Activated CD8-positive, alpha-beta memory T cell treated with anti-CD3 and anti-CD28 coated beads, Interleukin-2, amount 50 U/mL, for 24 hours (primary cell): ENCODE measurements around the gene BBS12.
"Not testable (repeated sequence)": the region's sequence is repeated elsewhere in the genome, so short reads cannot be mapped to it uniquely, and the experiment has no call there.

Source experiments
- DNase-seq: peaks from one replicate; pipeline ENCODE4 v3.0.0-alpha.2; 2020; ENCODE audit errors: extremely low read depth

The BBS12 gene

DNA sequence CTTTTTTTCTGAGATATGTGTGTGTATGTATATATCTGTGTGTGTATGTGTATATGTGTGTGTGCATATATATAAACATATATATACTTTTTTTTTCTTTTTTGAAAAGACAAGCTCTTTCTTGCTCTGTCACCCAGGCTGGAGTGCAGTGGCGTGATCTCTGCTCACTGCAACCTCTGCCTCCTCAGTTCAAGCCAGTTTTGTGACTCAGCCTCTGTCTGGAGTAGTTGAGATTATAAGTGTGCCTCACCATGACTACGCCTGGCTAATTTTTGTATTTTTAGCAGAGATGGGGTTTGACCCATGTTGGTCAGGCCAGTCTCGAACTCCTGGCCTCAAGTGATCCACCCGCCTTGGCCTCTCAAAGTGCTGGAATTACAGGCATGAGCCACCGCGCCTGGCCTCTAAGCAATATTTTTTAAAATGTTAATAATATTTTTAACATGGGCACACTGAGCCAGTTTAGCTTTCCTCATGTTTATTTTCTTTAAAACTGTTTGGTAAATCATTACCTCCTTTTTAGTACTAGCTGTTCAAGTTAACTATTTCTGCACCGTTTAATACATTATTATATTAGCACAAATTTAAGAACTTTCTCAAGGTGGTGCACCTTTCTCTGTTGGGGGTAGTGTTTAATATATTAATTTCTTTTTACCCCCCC lies 33.3 kb downstream of the BBS12 start:
- no peak for DNase-seq

DNA sequence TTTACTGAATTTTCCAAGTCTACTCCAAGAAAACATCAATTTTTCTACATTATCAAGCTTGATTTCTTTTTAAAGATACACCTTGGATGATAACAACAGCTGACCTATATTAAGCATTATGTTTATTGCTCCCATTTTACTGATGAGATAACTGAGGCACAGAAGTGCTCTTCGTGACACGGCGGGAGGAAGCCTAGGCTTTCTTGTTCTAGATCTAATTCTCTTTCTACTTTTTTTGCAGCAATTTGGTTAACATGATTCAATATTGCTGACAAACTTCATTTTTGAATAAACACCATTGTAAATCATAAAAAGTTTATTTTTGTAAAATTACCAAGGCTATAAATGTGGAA lies 33.8 kb downstream of the BBS12 start:
- no peak for DNase-seq

DNA sequence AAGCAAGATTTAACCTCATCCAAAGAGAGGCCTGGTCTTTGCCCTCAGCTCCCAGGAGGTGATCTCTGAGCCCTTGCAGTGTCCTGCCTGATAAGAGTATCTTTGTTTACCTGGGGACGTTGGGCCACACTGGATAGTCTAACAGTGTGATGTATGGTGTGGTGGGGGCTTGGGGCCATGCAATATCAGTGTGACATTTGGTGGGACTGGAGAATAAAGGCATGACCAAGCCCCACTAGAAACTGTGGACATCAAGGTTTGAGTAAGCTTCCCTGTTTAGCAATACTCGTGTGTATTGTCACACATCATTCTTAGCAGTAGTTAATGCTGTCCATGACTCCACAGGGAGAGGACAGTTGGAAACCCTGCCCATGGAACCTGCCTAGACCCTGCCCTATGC lies 34.4 kb downstream of the BBS12 start:
- no peak for DNase-seq

DNA sequence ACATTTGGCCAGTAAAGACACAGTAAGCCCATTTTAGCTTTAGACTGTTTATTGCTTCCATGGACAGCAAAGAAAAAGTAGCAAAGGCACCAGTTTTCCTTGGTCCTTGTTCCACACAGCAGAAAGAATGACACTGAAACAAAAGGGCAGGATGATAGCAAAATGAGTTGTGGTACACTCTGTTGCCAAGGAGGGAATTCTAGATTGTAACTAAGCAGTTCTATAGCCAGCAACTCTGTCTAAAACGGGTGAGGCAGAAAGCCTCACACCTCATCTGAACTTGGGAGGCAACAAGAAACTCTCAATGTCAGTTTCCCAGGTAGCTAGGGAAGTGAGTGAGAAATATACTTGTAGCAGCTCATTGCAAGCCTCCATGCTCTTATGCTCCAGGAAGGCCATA lies 39.2 kb downstream of the BBS12 start:
- no peak for DNase-seq

DNA sequence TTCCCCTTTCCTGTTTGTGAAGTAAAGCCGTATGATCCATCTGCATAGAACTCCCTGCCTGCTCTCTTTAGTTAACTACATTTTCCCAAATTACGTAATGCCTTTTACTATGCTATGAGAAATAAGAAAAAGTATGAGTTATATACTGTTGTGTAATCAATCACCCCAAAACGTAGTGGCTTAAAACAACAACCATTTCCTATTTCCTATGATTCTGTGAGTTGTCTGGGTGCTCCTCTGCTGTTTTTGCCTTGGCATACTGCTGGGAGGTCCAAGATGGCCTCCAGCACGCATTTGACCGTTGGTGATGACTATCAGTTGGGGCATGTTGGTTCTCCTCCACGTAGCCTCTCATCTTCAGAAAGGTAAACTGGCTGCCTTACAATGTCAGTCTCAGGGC lies 39.8 kb downstream of the BBS12 start:
- no peak for DNase-seq

DNA sequence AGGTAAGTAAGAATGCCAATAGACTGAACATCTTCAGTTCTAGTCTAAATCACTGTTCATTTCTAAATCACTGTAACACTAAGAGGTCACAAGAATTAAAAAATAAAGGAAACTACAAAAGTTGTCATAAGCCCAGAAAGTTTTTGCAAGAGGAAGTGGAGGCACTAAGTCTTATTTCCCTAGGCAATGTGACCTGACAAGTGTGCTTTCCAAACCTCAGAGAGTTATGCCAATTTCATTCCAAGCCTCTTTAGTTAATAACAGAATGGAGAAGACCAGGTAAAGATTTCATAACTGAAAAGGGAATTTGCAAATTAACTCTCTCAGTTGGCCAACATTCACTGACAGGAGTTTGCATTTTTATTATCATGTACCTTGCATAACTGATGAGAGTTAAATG lies 40.5 kb downstream of the BBS12 start:
- DNase-seq, result no peak

DNA sequence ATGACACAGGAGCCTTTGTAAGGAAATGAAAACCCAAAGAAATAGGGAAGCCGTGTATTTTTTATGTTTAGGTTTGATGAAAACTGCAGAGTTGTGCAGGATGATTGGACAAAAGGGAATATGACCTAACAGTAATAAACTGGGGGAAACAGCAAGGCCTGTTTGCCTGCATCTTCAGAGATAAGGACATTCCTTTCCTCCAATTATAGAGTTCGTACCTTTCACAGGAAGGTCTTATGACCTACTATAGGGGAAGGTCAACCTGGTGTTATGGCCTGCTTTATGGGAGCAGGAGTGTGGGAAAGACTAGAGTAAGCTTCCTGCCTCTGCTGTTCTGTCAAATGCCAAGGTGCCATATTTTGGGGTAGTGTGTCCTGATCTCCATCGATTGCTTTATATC lies 42.5 kb downstream of the BBS12 start:
- no peak for DNase-seq

DNA sequence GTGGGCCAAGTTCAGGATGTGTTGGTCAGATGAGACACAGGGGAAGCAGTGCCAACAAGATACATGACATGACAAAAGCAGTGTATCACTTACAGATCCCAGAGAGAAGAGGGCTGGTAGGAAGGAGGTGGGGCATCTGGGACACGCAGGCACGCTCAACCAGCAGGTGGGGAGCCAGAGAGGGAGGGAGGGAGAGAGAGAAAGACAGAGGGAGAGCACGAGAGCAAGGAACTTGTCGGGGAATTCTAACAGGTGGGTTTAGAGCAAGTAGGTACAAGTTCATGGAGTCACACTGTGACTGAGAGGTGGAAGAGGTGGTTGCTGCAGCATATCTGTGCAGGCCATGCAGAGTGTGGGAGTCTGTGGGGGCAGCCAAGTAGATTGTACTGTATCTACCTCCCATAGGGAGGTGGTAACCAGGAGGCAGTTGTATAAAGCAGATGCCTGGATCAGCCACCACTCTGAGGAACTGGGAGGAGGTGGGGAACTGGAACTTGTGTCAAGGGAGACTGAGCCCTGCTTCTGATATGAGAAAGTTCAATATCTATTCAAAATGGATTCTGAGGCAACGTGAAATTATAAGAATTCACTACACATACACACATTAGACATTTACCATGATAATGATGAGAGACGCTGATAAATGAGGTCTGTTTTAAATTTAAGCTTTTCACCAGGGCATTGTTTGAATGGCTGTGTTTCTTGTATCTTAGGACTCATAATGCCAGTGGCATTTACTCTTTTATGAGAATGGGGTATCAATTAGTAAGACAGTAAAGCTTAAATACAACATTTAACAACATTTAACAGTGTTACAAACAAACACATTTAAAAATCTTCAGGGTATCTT lies 43.7 kb downstream of the BBS12 start:
- no peak for DNase-seq

DNA sequence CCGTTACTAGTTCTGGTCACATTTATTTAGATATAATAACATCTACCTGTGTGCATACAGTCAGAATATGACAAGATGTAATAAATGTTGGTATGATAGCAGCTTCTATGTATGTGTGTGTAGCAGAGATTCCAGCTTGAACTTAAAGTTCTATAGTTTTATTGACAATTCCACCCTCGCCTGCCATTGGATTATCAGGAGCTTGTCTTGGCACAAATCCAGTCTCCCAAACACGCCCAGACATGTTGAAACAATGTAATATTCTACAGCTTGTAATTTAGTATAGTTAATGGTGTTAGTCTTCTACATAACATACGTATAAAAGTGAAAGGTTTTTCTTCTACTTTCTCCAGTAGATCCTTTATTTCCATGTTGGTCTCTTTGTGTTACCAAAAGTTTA lies 44.4 kb downstream of the BBS12 start:
- no peak for DNase-seq

DNA sequence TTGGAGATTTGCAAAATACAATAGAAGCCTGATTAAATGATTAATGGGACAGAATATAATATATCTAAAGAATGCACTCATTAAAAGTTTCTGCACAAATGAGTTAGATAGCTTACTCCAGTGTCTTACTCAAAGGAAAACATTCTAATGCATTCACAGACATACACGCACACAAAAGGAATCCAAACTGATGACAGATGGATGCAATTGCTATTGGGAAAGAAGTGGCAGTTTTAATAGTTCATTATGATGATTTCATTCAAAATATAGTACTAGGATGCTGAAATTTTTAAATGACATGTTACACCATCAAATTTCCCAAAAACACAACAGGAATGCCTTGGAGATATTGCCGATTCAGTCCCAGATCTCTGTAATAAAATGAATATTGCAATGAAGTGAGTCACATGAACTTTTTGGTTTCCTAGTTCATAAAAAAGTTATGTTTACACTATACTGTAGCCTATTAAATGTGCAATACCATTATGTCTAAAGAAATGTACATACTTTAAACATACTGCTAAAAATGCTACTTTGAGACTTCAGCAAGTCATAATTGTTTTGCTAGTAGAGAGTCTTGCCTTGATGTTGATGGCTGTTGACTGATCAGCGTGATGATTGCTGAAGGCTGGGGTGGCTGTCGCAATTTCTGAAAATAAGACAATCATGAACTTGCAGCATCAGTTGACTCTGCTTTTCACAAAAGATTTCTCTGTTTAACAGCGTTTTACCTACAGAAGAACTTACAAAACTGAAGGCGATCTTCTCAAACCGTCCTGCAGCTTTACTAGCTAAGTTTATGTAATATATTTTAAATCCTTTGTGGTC lies 45.6 kb downstream of the BBS12 start:
- DNase-seq, result no peak

DNA sequence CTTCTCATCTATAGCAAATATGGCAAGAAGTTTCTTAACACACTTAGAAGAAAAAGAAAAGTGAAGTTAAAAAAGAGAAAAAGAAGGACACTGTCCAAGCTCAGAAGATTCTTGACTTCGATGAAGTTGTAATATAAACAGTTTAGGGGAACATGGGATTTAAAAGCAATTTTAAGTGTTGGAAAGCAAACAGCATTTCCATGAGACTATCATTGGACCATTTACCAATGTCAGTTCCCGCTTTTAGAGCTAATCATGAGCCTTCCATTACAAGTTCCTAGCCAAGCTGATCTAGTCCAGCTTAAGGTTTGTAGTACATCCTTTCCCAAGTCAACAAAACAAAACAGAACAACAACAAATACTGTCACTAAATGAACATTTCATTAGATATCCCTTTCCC lies 49.0 kb downstream of the BBS12 start:
- no peak for DNase-seq

DNA sequence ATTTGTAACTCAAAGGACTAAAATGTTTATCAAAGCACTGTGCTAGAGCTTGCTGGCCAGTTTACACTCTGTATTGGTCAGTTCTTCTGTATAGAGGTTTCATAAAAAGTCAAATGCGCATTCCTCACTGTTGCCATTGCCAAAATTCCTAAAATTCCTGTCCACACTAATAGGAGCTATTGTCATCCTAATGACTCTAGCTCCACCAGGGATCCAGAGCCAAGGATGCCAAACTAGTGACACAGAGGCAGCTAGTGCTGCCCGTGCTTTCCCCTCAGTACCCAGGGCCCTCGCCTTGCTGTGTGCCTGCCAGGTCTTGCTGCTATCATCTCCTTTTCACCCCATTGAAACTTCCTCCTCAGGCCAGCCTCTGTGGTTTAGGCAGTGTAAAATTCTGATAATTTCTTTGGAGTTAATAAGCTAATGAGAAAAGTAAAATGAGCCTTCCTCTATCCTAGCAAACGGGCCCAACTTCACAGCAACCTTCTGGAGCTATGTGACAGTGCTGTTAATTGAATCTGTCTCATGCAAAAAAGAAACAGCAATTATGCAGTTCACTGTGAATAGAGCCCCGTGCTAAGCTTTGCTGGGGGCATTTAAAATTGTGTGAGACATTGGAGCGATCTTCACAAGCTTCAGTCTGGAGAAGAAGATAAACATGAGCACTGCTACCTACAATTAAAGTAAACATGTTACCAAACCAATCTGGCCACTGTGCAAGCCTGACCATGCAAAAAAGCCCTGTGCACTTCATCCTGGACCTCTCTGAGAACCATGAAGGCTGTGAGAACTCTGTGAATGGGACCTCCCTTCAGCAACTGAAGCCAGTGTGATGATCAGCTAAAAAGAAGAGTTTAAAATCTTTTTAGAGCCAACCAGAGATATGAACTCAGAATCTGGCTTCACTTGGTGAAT lies 51.1 kb downstream of the BBS12 start:
- no peak for DNase-seq

DNA sequence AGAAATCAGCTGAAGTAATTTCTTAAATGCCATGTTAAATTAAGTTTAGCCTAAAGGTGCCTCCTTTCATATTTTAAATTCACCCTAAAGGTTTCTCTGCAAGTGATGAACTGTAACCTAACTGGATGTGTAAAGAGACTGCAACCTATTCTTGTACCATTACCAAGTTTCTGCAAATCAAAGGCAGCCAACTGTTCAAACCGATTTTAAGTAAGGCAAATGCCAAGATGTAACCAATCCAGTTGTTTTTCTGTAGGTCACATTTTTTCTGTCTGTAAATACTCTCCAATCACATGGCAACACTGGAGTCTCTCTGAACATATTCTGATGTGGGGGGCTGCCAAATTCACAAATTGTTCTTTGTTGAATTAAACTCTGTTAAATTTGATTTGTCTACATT lies 51.8 kb downstream of the BBS12 start:
- no peak for DNase-seq

DNA sequence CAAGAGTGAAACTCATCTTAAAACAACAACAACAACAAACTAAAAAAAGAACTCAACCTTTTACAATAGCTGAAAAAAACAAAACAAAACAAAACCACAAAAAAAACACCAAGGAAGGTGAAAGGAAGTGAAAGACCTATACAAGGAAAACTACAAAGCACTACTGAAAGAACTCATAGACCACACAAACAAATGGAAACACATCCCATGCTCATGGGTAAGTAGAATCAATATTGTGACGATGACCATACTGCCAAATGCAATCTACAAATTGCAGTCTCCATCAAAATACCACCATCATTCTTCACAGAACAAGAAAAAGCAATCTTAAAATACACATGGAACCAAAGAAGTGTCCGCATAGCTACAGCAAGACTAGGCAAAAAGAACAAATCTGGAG lies 52.6 kb downstream of the BBS12 start:
- DNase-seq, result no peak

DNA sequence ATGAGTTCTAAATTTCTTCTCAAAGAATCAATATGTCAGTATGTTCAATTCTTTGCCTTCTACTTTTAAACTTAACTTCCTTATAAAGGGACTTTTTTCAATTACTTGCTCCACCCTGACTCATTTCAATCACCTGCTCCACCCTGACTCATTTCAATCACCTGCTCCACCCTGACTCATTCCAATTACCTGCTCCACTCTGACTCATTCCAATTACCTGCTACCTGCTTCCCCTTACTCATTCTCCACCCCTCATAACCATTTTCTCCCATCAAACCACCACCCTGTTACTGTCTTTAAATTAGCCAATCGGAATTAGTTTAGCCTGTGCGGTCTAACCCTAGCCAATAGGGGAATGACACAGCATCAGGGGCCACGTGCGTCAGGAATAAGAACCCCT lies 53.8 kb downstream of the BBS12 start:
- not testable (repeated sequence) for DNase-seq

DNA sequence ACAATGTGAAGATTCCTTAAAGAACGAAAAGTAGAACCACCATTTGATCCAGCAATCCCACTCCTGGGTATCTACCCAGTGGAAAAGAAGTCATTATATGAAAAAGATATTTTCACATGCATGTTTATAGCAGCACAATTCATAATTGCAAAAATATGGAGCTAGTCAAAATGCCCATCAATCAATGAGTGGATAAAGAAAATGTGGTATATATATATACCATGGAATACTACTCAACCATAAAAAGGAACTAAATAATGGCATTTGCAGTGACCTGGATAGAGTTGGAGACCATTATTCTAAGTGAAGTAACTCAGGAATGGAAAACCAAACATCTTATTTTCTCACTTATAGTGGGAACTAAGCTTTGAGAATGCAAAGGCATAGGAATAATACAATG lies 54.4 kb downstream of the BBS12 start:
- not testable (repeated sequence) for DNase-seq

DNA sequence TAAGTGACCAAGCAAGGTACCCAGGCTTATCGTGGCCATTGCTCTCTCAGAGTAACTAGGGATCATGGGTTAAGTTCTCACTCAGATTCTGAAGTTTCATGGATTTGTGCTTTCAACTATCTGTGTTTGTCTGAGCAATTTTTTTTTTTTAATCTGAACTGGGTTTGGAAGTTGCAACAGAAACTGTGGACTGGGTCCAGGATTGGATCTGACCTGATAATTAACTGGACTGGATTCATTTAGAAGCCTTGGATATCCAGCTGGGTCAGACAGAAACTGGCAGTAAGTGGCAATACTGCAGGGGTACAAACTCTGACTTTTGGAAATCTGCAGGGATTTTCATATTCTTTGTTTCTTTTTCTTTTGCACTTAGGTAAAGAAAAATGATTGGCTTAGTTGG lies 55.4 kb downstream of the BBS12 start:
- no peak for DNase-seq

DNA sequence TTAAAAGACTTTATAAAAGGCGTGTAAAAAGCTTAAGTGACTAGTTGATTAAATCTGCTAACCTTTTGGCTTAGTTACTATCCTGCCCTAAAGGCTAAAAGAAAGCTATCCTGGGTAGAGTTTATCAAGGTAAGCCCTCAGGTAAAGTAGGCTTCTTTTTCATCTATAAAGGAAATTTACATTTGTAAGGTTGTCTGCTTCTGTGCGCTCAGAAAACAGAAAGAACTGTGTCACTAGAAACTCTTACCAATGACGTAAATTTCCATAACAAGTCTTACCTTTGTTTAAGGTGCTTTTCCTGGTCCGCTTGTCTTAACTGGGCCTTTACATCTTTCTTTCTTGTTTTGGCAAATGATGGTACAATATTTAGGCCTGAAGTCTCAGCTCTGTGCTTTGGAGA lies 56.4 kb downstream of the BBS12 start:
- no peak for DNase-seq

DNA sequence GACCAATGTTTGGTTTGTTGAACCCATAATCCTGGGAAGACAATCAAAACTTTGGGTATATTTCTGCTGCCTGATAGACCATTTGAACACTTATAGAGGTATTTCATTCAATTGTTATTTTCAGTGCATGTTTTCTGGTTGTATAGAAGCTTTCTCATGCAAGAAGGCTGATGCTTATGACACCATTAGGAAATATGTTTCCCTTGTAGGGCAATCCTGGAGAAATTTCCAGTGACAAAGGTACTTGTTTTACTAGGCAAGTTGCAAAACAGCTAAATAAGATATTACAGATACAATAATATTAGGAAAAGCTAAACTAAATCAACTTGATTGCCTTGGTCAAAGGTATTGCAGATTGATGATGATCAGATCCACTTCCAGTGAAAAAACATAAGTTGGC lies 61.3 kb downstream of the BBS12 start:
- no peak for DNase-seq
